Measurements from ENCODE around the gene ROBO2. TPM values are rescaled to one million over a fixed set of nuclear protein-coding genes. Genes with fewer than 3 reads are reported as not detected.

The ROBO2 gene
- total RNA-seq, 1 donor from 2014 or later: 3.9 TPM

- no peak overlapping the region for H3K4me3 ChIP-seq (ENCODE audit: low read depth, low read length)
- no peaks in the 10 kb centered on the region for H3K36me3 ChIP-seq (ENCODE audit: control insufficient read depth, insufficient read depth, low read length)
- no peak for DNase-seq (ENCODE audit: low read depth)
- H3K27me3 ChIP-seq (ENCODE audit: control insufficient read depth, insufficient read depth, low read length): no peaks in the 10 kb centered on the region
- no peak for TF ChIP-seq CTCF (IDR thresholded peaks at IDR 0.05; ENCODE audit: insufficient read depth, low read length, poor library complexity, severe bottlenecking)
These were observed 208.5 kb downstream of the ROBO2 start for GRCh38 chr3:77248420-77248819.

GRCh38 chr3:77251136-77251535, 211.2 kb downstream of the ROBO2 start:
- no peak for TF ChIP-seq CTCF (IDR thresholded peaks at IDR 0.05; ENCODE audit: insufficient read depth, low read length, poor library complexity, severe bottlenecking)
- H3K27me3 ChIP-seq (ENCODE audit: control insufficient read depth, insufficient read depth, low read length): no peaks in the 10 kb centered on the region
- no peaks in the 10 kb centered on the region for H3K36me3 ChIP-seq (ENCODE audit: control insufficient read depth, insufficient read depth, low read length)
- DNase-seq (ENCODE audit: low read depth): no peak
- no peak overlapping the region for H3K4me3 ChIP-seq (ENCODE audit: low read depth, low read length)

GRCh38 chr3:77254967-77255831, 215.3 kb downstream of the ROBO2 start:
- H3K4me3 ChIP-seq (ENCODE audit: low read depth, low read length): no peak overlapping the region
- DNase-seq (ENCODE audit: low read depth): peak; percentile 14
- H3K36me3 ChIP-seq (ENCODE audit: control insufficient read depth, insufficient read depth, low read length): no peaks in the 10 kb centered on the region
- TF ChIP-seq CTCF (IDR thresholded peaks at IDR 0.05; ENCODE audit: insufficient read depth, low read length, poor library complexity, severe bottlenecking): peak; percentile 71
- no peaks in the 10 kb centered on the region for H3K27me3 ChIP-seq (ENCODE audit: control insufficient read depth, insufficient read depth, low read length)

- TF ChIP-seq CTCF (IDR thresholded peaks at IDR 0.05; ENCODE audit: insufficient read depth, low read length, poor library complexity, severe bottlenecking): no peak
- DNase-seq (ENCODE audit: low read depth): no peak
- Histone ChIP-seq H3K4me3 (ENCODE audit: low read depth, low read length) (no peak overlapping the region), H3K27me3 (ENCODE audit: control insufficient read depth, insufficient read depth, low read length) (no peaks in the 10 kb centered on the region), H3K36me3 (ENCODE audit: control insufficient read depth, insufficient read depth, low read length) (no peaks in the 10 kb centered on the region)
These were observed 216.9 kb downstream of the ROBO2 start for GRCh38 chr3:77256584-77257503.

- no peak overlapping the region for H3K4me3 ChIP-seq (ENCODE audit: low read depth, low read length)
- TF ChIP-seq CTCF (IDR thresholded peaks at IDR 0.05; ENCODE audit: insufficient read depth, low read length, poor library complexity, severe bottlenecking): no peak
- no peaks in the 10 kb centered on the region for H3K27me3 ChIP-seq (ENCODE audit: control insufficient read depth, insufficient read depth, low read length)
These were observed 219.8 kb downstream of the ROBO2 start for GRCh38 chr3:77259694-77260093.

More at GRCh38 chr3:77259694-77260093, 219.8 kb downstream of the ROBO2 start:
- DNase-seq (ENCODE audit: low read depth): no peak
- no peaks in the 10 kb centered on the region for H3K36me3 ChIP-seq (ENCODE audit: control insufficient read depth, insufficient read depth, low read length)
